GM06990 (cell line): Measurements from ENCODE around the gene GLP2R.

ENCODE experiments used
- DNase-seq: peaks from one replicate; pipeline ENCODE4 v3.0.0-alpha.2; 2011; ENCODE audit not compliant: insufficient read length; ENCODE audit errors: extremely low read depth
- H3K27me3 ChIP-seq: replicated peaks from 2 replicates; pipeline ENCODE4 v1.6.0; 2011; ENCODE audit warnings: low read length; ENCODE audit not compliant: control insufficient read depth, insufficient read depth
- H3K36me3 ChIP-seq: 2 replicates; pipeline ENCODE4 v1.5.1; 2011; ENCODE audit warnings: low read length; ENCODE audit not compliant: control insufficient read depth, insufficient read depth
- H3K4me3 ChIP-seq: replicated peaks from 2 replicates; pipeline ENCODE4 v1.5.1; 2011; ENCODE audit warnings: low read depth, mild to moderate bottlenecking, control low read depth, low read length
- TF ChIP-seq, protein P1 (sequence below): IDR thresholded peaks from 2 replicates; pipeline ENCODE4 v1.5.1; 2011; ENCODE audit warnings: low read length, control low read depth, mild to moderate bottlenecking, inconsistent platforms; ENCODE audit not compliant: insufficient read depth, poor library complexity, severe bottlenecking

The GLP2R gene

DNA sequence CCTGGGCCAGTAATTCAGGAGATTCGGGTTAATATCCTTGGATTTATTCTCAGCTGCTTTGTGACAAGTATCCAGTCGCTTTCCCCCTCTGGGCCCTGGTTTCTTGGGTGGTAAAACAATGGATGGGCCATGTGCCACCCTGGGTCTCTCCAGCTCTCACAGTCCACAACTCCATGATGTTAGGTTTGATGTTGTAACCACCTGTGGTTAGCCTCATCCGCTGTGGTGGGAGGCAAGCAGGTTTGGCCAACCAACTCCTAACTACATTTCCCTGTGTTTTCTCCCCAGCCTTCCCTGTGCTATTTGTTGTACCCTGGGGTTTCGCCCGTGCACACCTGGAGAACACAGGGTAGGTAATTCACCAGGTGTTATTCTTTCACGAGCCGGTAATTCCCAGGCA lies 35.1 kb downstream of the GLP2R start:
- DNase-seq = no peak
- Histone ChIP-seq H3K36me3 (no peaks in the 10 kb centered on the region), H3K27me3 (no peaks in the 10 kb centered on the region; the same call in 1 of the 2 replicates), H3K4me3 (no peak overlapping the region)
- TF ChIP-seq, protein P1, sequence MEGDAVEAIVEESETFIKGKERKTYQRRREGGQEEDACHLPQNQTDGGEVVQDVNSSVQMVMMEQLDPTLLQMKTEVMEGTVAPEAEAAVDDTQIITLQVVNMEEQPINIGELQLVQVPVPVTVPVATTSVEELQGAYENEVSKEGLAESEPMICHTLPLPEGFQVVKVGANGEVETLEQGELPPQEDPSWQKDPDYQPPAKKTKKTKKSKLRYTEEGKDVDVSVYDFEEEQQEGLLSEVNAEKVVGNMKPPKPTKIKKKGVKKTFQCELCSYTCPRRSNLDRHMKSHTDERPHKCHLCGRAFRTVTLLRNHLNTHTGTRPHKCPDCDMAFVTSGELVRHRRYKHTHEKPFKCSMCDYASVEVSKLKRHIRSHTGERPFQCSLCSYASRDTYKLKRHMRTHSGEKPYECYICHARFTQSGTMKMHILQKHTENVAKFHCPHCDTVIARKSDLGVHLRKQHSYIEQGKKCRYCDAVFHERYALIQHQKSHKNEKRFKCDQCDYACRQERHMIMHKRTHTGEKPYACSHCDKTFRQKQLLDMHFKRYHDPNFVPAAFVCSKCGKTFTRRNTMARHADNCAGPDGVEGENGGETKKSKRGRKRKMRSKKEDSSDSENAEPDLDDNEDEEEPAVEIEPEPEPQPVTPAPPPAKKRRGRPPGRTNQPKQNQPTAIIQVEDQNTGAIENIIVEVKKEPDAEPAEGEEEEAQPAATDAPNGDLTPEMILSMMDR = no peak

DNA sequence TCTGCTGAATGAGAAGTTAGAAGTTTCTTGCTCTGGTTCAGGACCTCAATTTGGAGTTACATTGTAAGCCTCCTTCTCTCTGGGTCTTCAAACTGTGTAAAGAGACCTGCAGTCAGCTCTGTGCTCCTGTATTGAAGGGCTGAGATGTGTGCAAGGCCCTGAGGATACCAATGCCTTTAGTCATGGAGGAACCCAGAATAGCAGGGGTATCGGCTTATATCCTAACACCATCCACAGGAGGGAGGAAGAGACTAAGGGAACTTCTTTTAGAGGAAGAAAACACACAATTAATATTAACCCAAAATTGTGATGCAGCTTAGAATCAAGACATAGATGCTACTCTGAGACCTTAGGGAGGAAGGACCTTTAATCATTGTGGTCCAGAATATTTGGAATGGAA lies 36.5 kb downstream of the GLP2R start:
- no peak for DNase-seq
- Histone ChIP-seq H3K36me3 (no peaks in the 10 kb centered on the region), H3K4me3 (no peak overlapping the region), H3K27me3 (no peaks in the 10 kb centered on the region; the same call in 1 of the 2 replicates)
- TF ChIP-seq, protein P1 = no peak

DNA sequence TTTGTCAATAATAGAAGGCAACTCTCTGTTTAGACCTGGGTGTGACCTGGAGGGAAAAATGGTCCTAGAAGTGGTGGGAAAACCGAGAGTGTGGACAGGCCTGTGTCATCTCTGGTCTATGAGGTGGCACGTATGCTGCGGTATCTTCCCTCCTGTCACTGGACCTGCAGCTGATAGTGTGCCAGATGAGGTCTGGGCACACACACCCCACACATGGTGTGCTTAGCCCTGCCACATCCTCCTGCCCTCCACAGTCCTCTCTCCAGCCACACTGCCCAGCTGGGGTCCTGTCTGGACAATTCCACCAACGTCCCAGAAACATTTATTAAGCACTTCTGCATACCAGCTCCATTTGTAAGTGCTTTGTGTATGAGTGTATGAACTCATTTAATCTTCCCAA lies 37.2 kb downstream of the GLP2R start:
- Histone ChIP-seq H3K27me3 (no peaks in the 10 kb centered on the region; the same call in 1 of the 2 replicates), H3K36me3 (no peaks in the 10 kb centered on the region), H3K4me3 (no peak overlapping the region)
- DNase-seq = no peak
- TF ChIP-seq, protein P1 = no peak

DNA sequence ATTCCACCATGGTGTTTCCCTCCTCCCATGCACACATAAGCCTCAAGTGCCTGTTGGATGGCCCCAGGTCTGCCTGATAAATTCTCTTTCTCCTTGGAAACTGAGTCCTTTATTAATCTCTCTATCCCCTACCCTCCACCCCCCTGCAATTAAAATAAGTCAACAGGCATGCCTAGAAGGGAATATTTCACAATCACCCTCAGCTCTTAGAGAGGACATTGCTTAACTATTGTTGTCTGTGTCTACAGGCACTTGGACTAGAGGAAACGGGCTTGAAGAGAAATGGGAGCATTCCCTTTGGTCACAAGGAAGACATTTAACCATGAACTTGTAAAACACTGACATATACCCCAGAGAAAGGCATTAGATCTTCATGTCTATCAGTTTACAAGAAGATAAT lies 39.9 kb downstream of the GLP2R start:
- Histone ChIP-seq H3K27me3 (peaks cover 1% of the 10 kb centered on the region), H3K36me3 (no peaks in the 10 kb centered on the region), H3K4me3 (no peak overlapping the region)
- DNase-seq = no peak
- TF ChIP-seq, protein P1 = no peak

DNA sequence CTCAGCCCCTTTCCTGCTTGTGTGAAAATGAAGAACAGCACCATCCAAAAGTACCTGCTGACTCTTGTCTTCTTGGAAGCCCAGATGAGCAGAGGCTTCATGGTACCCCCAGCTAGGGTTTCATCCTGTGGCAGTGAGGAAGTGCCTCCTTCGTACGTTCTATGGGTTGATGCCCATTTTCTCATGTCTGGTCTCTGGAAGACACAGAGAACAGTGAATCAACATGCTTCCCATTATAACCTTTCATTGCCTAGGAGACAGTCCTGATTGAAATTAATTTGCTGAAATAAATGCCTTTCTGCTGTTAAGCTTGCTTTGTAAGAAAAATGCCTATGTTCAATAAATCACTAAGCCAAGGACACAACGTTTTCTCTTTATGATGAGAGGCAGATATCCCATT lies 42.8 kb downstream of the GLP2R start:
- H3K4me3 ChIP-seq = no peak overlapping the region
- no peaks in the 10 kb centered on the region for H3K36me3 ChIP-seq
- DNase-seq = no peak
- TF ChIP-seq, protein P1 = no peak
- H3K27me3 ChIP-seq = peaks cover 1% of the 10 kb centered on the region

DNA sequence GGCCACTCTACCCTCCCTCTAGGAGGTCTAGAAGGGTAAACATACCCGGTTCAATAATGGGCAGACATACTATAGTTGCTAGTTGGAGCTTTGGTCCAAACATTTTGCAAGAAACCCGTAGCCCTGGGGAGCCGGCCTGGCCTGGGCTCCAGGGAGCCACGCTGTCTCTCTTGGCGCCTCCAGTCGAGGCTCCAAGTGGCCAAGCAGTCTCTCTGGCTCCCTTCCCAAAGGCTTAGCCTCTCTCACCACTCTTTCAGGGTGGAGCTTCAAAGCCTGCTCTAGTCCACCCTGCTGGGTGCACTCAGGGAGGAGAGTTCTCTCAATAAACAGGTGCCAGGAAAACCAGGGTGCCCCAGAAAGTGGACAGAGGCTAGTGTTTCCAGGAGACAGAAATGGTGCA lies 47.1 kb downstream of the GLP2R start:
- TF ChIP-seq, protein P1 = no peak

More for the DNA sequence above, 47.1 kb downstream of the GLP2R start:
- Histone ChIP-seq H3K27me3 (peaks cover 1% of the 10 kb centered on the region), H3K4me3 (no peak overlapping the region), H3K36me3 (no peaks in the 10 kb centered on the region)
- DNase-seq = no peak
